ENCODE measurements around the gene RERG.
A peak's percentile ranks its signal among the peaks of the same experiment; 100 is the strongest.
"Not testable (repeated sequence)": the region's sequence is repeated elsewhere in the genome, so short reads cannot be mapped to it uniquely, and the experiment has no call there.

The RERG gene, protein sequence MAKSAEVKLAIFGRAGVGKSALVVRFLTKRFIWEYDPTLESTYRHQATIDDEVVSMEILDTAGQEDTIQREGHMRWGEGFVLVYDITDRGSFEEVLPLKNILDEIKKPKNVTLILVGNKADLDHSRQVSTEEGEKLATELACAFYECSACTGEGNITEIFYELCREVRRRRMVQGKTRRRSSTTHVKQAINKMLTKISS

DNA sequence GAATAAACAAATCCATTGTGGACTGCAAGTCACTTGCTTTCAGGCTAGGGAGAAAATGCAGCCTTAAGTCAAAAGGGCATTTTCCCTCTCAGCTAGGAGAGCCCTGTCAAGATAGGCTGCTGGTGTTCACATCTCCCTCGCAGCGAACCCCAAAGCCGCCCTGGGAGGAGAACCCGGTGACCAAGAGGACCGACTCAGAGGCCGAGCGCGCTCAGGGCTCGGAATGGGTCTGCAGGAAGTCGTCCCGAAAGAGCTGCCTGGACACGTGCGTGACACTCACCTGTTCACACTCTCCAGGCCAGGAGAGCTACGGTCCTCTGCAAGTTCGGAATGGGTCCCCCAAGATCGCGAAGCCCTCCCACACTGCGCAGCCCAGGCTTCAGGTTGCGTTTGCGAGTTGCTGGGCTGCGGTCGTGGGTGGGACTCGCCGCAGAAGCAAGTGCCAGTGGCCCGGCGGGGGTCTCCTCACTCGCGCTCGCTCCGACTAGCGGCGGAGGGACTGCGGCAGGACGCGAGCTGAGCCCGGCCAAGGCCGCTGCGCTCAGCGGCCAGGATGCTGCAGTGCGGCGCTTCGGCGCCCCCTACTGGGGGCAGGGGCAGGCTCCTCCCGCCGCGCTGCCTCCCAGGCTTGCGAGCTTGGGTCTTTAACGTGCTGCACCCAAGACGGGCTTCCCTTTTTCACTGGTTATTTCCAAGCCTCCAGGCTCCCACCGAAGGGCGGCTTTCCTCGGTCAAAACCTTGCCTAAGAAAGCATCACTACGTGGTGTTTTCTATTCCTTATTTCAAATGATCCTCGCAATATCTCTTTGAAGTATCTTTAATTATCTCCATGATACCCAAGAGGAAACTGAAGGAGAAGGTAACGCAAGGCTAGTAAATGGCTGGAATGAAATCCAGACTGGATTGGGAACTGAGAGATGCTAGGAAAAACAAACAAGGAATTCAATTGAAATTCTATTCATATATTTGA lies at the start of gene RERG:
Gene RERG, minus strand, starts transcription at position 503 of the 971 bp plus-strand sequence. CDS start 3,928 bp downstream, outside the sequence.
- DNase-seq = peak; percentile 39

DNA sequence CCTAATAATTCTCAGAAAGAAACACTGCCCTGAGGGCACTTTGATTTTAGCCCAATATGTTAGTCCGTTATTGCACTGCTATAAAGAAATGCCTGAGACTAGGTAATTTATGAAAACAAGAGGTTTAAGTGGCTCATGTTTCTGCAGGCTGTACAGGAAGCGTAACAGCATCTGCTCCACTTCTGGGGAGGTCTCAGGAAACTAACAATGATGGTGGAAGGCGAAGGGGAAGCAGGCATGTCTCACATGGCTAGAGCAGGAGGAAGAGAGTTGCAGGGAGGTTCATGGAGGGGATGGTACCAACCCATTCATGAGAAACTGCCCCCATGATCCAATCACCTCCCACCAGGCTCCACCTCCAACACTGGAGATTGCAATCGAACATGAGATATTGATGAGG lies 49.4 kb upstream of the RERG start:
- no peak for DNase-seq

DNA sequence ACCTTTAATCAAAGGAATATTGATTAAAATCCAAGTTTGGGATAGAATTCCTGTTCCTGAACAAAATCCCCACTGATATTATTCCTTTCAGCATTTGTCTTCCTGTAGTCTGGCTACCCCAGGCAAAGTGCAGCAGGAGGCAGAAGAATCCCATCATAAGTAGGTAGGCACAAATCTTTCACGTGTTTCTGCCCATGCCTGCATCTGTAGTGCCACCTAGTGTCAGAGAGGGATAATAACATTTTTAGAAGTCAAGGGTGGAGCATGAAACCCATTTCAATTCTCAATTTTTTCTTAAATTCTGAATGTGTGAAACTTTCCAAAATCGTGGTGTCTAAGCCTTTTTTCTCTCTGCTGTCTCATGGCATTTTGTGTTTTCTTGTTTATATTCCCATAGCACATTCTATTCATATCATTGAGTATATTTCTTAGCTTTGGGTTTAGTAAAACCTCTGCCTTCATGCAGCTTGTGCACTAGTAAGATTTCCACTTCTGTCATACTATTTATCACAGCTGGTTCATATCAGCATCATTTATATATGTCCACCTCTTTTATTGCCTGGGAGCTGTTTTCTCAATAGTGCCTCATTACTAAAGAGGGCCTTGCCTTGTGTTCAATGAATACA lies 47.8 kb upstream of the RERG start:
- DNase-seq = peak; percentile 46

DNA sequence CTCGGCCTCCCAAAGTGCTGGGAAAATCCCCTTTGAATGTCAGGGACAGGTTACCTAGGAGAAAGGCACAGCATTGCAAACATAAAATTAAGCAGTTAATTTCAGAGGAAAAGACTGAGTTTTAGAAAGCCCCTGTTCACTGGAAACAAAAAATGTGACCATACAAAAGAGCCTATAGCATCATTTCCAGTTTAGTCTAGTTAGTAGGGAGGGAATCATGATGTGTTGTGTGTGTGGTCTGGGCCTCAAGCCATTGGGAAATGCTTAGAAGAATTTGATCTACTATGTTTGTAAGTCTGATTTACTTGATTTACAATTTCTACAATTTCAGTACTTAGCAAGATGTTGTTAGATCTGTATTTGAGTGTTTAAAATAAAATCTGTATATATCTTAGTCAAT lies 47.1 kb upstream of the RERG start:
- no peak for DNase-seq

DNA sequence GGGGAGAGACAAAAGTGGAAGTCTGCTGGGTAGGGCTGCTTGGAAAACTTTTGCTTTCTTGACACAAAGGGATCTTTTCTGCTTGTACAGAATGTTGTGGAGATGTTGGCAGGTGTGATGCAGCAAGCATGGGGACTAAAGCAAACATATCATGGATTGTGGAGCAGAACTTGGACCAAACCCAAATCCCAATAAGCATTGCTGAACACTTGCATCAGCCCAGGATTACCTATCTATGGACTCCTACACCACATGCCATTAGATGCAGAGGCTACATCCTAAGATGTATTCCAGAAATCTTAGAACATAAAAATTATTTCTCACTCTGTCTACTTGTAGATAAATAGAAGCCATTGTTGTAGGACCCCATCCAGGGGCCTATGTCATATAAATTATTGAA lies 44.7 kb upstream of the RERG start:
- DNase-seq = no peak

DNA sequence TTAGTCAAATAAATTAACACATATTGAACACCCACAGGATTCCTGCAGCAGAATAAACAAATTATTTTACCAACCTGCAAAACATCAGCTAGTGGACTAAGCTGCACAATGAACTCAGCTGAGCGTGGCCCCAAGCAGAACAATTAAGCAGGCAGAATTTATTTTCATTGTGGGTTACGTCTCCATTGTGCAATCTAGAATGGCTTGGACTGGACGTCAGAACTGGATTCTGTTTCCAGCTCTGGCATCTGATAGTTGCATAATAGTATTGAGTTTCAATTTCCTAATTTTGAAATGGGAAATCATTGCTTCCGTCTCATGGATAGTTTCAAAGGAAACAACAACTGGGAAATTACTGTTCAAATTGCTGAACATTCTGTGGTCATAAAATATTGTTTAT lies 35.5 kb upstream of the RERG start:
- peak; percentile 16 for DNase-seq

DNA sequence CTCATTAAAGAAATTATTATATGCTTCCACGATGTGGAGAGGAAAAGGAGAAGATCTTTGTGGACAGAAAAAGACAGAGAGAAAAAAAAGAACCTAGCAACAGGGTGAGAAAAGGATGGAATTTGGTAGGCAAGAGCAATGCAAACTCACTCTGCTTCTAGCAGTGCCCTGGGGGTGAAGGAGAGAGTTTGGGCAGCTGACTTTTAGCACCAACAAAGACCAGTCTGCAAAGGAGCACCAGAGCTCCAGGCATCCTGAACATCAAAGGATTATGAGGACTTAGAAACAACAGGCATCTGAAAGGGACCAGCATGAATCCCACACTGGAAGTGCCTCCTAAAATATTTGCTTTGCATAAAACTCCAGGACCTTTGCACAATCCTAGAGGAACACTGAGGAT lies 32.8 kb upstream of the RERG start:
- no peak for DNase-seq

DNA sequence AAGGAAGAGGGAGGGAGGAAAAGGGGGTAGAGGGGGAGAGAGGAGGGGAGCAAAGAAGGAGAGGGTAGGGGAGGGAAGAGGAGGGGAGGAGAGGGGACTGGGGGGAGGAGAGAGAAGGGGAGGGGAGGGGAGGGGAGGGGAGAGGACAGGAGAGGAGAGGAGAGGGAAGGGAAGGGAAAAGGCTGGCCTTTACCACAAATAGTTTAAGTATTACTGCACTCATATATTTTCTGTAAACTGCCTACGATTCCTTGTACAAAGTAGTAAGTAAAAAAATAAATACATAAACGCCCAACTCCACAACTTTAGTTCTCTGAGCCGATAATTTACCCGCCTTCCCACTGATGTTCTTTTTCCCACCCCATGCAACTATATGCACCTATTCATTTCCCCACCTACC lies 23.7 kb upstream of the RERG start:
- no peak for DNase-seq

DNA sequence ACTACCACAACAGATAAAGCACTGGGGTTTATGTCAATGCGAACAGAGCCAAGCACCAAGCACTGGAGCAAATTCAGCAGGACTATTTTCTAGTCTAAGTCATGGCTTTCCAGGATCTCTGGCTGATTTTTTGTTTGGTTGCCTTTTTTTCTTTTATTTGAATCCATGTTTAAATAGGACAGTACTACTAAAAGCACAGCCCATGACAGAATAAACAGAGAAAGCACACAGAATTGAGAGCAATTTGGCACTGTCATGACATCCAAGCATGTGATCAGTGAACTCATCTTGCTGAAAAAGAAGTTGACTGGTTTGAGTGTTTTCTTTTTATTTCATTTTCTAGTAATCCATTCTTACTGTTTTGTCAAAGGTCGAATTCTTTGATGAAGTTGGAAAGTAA lies 23.1 kb upstream of the RERG start:
- peak; percentile 36 for DNase-seq

DNA sequence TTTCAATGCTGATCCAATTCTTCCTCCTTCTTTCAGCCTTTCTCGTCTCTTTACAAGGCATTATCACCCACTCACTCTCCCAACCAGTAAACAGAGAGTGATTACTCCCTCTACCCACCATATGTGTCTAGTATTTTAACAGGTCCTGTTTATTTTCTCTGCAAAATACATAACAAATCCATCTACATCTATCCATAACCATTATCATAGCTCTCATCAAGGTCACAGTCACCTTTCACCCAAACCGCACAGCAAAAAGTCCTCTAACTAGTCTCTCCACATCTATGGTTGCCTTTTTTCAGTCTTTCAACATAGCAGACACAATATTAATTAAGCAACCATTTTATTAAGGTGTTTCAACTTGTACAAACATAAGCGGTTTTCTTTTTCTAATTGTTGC lies 21.9 kb upstream of the RERG start:
- DNase-seq = no peak

DNA sequence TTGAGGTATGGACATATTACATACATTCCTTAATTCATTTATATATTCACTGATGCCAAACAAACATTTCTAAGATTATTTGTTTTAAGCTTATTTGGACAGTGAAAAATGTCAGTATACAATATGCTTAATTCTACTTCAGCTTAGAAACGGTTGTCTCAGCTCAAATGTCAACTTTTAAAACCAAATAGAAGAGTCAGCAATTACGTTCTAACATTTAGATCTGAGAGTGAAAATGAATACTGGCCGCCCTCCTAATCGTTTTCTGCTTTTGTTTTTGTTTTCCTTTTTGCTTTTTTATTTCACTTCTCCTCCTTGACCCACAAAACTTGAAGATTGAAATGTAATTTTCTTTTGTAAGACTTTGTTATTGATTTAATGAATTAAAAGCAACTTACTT lies 19.7 kb upstream of the RERG start:
- DNase-seq = no peak

DNA sequence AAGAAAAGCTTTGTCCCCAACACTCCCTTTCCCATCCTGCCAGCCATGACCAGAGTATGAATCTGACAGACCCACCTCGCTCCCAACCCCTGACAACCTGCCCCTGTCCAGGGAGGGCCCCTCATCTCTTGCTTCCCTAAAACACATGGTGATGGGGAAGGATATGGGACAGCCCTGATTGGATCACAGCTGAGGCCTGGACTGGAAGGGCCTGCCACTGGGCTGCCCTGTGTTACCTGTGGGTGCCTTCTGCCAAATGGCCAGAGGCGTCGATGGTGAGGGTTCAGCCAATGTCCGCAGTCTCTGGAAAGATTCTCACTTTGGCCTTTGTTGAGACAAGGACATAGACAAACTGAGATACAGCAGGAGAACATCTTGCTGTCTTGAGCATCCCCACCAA lies 13.3 kb upstream of the RERG start:
- no peak for DNase-seq

DNA sequence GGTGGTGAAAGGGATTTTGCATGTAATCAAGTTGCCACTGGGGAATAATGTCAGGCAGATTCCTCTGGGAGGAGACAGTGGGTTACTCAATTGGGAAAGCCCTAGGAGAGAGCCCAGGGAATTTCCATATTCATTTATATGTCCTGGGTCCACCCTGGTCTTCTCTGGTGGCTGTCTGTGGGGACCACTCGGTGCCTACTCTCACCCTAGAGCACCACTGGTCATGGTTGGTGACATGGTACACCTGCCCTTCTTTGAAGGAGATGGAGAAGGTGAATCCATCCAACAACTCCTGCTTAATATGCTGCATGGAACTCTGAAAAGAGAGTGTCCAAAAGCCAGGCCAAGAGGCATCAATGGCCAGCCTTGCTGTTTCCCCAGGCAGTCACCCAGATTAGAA lies 12.8 kb upstream of the RERG start:
- no peak for DNase-seq

DNA sequence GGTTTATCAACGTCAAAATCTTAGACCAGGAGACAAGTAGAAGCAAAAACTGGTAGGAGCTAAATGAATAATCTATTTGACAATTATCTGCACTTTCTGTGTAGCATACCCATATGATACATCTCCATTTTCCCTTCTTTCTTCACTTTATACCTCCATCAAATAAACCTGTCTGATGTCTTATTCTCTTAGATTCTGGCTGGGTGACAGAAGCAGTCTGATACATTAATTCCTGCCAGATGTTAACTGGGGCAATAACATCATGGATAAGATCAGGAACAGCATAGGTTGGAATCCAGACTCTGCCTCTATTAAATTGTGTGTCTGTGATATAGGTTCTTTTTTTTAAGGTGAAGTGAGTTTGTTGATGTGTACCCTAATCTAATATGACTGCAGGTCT lies 11.7 kb upstream of the RERG start:
- no peak for DNase-seq

DNA sequence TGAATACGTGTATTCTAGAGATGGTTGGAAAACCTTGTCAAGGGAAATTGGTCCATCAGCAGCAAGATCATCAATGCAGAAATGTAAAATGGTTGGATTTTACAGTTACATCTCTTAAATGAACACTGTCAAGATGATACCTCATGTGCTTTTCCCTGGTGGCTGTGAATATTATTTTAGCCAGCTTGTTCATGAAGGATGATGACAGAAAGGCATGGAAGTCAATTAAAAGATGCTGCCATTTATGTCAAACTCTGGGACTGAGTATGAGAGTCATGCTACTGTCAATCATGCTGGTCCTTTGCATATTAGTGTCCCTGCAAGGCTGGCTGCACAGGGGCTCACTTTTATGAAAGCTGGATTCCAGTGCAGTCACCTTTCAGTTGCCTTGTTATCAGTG lies 10.3 kb upstream of the RERG start:
- DNase-seq = no peak

DNA sequence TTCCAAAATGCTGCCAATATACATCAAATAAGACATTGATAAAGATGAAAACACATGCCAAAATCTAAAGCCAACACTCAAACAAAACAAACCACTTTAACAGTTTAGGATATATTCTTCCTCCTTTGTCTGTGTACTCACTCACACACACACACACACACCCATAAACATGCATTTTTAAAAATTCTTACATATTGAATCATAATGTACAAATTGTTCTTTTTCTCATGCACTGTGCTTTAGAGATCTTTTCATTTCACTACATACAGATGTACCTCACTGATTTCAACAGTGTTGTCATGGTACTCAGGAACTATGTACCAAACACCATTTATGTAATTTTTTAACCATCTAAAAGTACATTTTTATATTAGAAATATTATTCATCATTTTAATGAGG lies 9.5 kb upstream of the RERG start:
- DNase-seq = no peak

DNA sequence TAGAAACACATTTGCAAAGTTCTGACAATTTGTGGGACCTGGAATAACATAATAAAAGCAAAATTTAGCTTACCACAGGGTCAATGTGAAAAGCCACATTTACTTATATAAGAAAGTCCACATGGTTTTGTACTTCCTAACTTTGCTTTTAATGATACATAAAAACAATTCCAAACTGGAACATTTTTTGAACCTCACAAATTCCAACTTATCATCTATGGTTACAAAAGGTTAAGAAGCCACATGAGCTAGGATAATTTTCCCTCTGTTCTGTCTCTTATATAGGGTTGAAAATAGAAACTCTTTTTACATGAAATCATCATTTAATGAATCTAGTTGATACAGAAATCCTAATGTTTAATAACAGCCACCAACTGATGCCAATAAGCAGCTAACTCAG lies 8.9 kb upstream of the RERG start:
- DNase-seq = no peak

DNA sequence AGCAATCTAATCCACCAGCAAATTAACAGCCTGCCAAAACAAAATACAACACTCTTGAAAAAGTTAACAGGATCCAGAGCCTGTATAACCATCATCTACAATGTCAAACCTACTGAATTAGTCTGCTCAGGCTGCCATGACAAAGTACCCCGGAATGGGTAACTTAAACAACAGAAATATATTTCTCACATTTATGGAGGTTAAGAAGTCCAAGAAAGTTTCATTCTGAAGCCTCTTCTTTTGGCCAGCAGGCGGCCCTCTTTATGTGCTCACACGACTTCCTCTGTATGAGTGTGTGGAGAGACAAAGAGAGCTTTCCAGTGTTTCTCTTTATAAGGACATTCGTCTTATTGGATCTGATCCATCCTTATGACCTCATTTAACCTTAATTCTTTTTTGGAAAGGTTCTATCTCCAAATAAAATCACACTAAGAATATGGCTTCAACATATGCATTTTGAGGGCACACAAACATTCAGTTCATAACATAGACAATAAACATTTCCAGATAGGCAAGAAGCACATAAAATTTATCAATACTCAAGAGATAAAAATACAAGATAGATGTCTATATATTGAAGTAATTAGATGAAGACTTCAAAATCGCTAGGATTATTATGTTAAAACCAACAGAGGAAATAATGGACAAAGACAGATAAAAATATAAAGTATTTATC lies 5.9 kb upstream of the RERG start:
- no peak for DNase-seq

DNA sequence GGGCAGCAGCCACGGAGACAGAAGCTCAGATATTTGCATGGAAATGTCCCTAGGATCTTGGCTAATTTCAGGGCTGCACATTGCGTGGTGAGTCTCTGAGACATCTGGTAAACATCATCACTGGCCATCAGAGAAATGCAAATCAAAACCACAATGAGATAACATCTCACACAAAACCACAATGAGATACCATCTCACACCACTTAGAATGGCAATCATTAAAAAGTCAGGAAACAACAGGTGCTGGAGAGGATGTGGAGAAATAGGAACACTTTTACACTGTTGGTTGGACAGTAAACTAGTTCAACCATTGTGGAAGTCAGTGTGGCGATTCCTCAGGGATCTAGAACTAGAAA lies 4.6 kb upstream of the RERG start:
- DNase-seq = not testable (repeated sequence)

DNA sequence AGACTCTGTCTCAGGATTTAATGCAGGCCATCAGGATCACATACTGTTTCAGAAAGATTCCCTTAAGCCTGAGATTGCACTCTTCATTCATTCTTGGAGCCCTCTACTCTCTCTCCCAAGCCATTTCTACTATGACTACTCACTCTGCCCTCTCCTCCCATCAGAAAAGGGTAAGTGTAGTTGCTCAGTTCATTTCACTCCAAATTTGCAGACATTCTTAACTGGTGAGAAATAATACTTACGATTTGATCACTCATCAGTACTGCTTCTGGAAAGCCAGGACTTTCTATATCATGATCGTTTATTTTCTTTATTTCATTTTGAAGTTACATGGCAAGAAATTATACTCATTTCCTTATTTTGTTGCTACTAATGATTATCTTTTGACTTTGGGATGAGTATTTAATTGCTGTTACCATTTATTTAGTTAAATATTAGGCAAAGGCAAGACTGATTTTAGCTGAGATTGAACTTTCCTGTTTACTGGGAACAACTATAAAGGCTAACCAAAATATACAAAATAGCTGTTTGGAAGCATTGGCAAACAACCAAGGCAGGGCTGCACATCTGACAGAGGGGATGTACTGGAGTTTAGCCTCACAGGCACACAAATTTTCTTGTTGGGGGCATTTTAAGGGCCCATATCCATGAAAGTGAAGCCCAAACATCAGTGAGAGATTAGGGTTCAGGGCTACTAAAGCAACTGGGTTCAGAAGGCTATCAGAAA lies 4.1 kb upstream of the RERG start:
- DNase-seq = no peak

DNA sequence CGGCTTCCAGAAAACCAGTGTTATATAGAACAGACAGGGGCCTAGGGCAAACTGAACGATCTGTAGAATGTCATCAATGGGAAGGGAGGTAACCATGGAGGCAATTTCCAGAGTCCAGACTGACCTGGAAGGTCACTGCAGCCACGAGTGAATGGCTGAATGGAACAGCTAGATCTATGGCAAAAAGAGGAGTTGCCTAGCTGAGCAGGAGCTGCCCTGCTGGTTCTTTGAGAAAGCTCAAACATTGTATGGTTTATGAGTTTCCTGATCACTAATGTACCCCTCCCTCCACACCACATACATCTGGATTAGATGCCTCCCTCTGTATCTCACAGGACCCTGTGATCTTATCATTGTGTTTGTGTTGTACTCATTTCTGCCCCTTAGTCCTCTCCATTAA lies 1.0 kb upstream of the RERG start:
- DNase-seq = no peak

DNA sequence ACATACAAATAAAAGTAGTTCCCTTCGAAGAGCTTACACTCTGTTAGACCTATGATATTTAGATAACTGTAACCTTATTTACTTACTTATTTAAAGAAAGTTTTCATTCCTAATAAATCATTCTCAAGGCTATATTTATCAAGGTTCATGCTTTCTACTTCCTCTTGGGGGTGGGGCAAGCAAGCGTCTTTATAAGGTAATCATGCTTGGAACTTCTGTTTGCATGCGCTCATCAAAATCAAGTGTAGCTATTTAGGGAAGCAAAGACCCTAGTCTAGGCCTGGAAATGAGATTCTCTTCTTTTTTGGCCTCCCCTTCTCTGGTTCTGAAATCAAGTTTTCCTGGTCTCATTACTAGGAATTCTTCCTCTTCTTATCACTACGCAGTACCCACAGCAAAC lies 766 bp downstream of the RERG start:
- no peak for DNase-seq

DNA sequence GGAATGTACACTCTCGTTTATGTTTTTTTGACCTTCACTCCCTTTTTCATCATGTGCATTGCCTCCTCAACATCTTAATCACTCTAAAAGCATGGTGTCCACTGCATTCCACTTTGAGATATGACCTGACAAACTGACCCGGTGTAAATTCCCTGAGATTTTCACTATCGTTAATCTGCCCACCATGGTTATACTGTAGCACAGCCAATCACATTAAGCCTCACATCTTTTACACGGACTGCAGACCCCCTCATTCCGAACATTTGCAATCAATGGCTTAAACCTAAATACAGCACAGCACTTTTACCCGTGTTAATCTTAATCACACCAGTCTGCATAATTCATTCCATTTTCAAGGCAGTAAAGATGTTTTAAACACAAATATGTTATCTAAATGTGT lies 2.4 kb downstream of the RERG start:
- no peak for DNase-seq
